Mammary epithelial cell (primary cell): ENCODE results near the gene MBIP.

Source experiments
- CTCF ChIP-seq, 2 donors: IDR thresholded peaks in 1 of 2; conservative IDR thresholded peaks in 1 of 2; 2 replicates each; pipeline ENCODE4 v1.5.1; 2011 to 2012; ENCODE audit warnings: inconsistent platforms in 2 of 2, low read length in 2 of 2, mild to moderate bottlenecking in 2 of 2, control low read depth in 1 of 2, low read depth in 1 of 2; ENCODE audit not compliant: insufficient read depth in 1 of 2; ENCODE audit errors: extremely low read depth in 1 of 2
- EZH2 ChIP-seq: IDR thresholded peaks from 2 replicates; pipeline ENCODE4 v1.6.1; 2012; ENCODE audit warnings: low read length, inconsistent platforms, borderline replicate concordance

GRCh38 chr14:36254020-36254624, 66.3 kb downstream of the MBIP start:
- TF ChIP-seq CTCF (conservative IDR thresholded peaks at IDR 0.05 in 1 of 2, IDR thresholded peaks at IDR 0.05 in 1 of 2; ENCODE audit: extremely low read depth in 1 of 2, insufficient read depth in 1 of 2, low read depth in 1 of 2, low read length in 2 of 2) (peak; percentile 5 to 27), EZH2 (no peak)
